Endothelial cell of umbilical vein (primary cell): ENCODE measurements around the gene SIRT2.
"Not testable (repeated sequence)": the region's sequence is repeated elsewhere in the genome, so short reads cannot be mapped to it uniquely, and the experiment has no call there.

Experiments used
- EZH2 ChIP-seq: IDR thresholded peaks from 2 replicates; pipeline ENCODE4 v1.6.1; 2012; ENCODE audit warnings: borderline replicate concordance, low read depth, mild to moderate bottlenecking, moderate library complexity, low read length, inconsistent platforms; ENCODE audit not compliant: severe bottlenecking
- JUN ChIP-seq: IDR thresholded peaks from 2 replicates; pipeline ENCODE4 v1.6.1; 2011; ENCODE audit warnings: borderline replicate concordance, low read depth; ENCODE audit not compliant: insufficient read length, insufficient read depth
- POLR2A ChIP-seq: IDR thresholded peaks from 2 replicates; pipeline ENCODE4 v1.6.1; 2012; ENCODE audit warnings: low read depth, mild to moderate bottlenecking, control low read depth, low read length
- POLR2AphosphoS5 ChIP-seq: IDR thresholded peaks from 2 replicates; pipeline ENCODE4 v1.6.1; 2012; ENCODE audit warnings: low read depth, mild to moderate bottlenecking, control low read depth, low read length, moderate library complexity; ENCODE audit not compliant: insufficient read depth
- TF ChIP-seq, protein P1 (sequence below), 2 donors: IDR thresholded peaks; 1 replicate in 1 of 2; 2 replicates in 1 of 2; pipeline ENCODE4 v1.5.1; 2011; ENCODE audit warnings: low read length in 2 of 2, mild to moderate bottlenecking in 2 of 2, moderate library complexity in 2 of 2, control low read depth in 1 of 2, inconsistent platforms in 1 of 2, low read depth in 1 of 2; ENCODE audit not compliant: insufficient read depth in 1 of 2; ENCODE audit errors: extremely low read depth in 1 of 2
- TF ChIP-seq, protein P2 (sequence below): IDR thresholded peaks from 2 replicates; pipeline ENCODE4 v1.6.1; 2011; ENCODE audit not compliant: insufficient read depth, insufficient read length

DNA sequence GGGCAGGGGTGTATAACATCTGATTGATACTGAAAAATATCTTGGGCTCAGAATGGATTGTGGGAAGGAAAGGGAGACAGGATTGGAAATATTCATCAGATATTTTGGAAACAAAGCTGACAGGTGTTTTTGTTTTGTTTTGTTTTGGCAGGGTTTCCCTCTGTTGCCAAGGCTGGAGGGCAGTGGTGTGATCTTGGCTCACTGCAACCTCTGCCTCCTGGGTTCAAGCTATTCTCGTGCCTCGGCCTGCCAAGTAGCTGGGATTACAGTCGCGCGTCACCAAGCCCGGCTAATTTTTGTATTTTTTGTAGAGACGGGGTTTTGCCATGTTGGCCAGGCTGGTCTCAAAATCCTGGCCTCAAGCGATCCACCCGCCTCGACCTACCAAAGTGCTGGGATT, 26.0 kb downstream of the SIRT2 start:
- not testable (repeated sequence) for TF ChIP-seq POLR2AphosphoS5, EZH2, POLR2A, JUN
- TF ChIP-seq, protein P1, sequence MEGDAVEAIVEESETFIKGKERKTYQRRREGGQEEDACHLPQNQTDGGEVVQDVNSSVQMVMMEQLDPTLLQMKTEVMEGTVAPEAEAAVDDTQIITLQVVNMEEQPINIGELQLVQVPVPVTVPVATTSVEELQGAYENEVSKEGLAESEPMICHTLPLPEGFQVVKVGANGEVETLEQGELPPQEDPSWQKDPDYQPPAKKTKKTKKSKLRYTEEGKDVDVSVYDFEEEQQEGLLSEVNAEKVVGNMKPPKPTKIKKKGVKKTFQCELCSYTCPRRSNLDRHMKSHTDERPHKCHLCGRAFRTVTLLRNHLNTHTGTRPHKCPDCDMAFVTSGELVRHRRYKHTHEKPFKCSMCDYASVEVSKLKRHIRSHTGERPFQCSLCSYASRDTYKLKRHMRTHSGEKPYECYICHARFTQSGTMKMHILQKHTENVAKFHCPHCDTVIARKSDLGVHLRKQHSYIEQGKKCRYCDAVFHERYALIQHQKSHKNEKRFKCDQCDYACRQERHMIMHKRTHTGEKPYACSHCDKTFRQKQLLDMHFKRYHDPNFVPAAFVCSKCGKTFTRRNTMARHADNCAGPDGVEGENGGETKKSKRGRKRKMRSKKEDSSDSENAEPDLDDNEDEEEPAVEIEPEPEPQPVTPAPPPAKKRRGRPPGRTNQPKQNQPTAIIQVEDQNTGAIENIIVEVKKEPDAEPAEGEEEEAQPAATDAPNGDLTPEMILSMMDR (IDR thresholded peaks at IDR 0.05; ENCODE audit: extremely low read depth in 1 of 2, insufficient read depth in 1 of 2, low read depth in 1 of 2, low read length in 2 of 2), result not testable (repeated sequence)
- TF ChIP-seq, protein P2, sequence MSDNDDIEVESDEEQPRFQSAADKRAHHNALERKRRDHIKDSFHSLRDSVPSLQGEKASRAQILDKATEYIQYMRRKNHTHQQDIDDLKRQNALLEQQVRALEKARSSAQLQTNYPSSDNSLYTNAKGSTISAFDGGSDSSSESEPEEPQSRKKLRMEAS, result not testable (repeated sequence)
